Psoas muscle (tissue), 8 donors: ENCODE data around the gene SORBS2. TPM values are rescaled to one million over a fixed set of nuclear protein-coding genes. Genes with fewer than 3 reads are reported as not detected.

Source experiments
- ATAC-seq, 4 donors: fragments of 200-7000 bp; cut with Tn5 transposase; one replicate each; pipeline ENCODE4 v1.9.1; 2020; ENCODE audit warnings: moderate library complexity in 3 of 4, mild to moderate bottlenecking in 2 of 4
- DNase-seq, 2 donors: peaks; one replicate each; pipeline ENCODE4 v3.0.0-alpha.2; 2020
- H3K27ac ChIP-seq: fragments of 200-600 bp; one replicate; pipeline ENCODE4 v1.8.0; 2022
- H3K27me3 ChIP-seq, 3 donors: fragments of 200-600 bp in 1 of 3; one replicate each; pipeline versions ENCODE4 v1.6.1 to v1.8.0; 2013 to 2022; ENCODE audit warnings: low read length in 2 of 3, mild to moderate bottlenecking in 2 of 3, moderate library complexity in 1 of 3; ENCODE audit not compliant: insufficient read depth in 3 of 3
- H3K36me3 ChIP-seq, 2 donors: fragments of 200-600 bp in 1 of 2; one replicate each; pipeline versions ENCODE4 v1.6.1 to v1.8.0; 2013 to 2022; ENCODE audit warnings: low read depth in 1 of 2, mild to moderate bottlenecking in 1 of 2, moderate library complexity in 1 of 2; ENCODE audit not compliant: insufficient read depth in 1 of 2
- H3K4me1 ChIP-seq: fragments of 200-600 bp; one replicate; pipeline ENCODE4 v1.8.0; 2022
- H3K4me3 ChIP-seq: fragments of 200-600 bp; one replicate; pipeline ENCODE4 v1.8.0; 2022; ENCODE audit warnings: mild to moderate bottlenecking
- H3K9me3 ChIP-seq: fragments of 200-600 bp; one replicate; pipeline ENCODE4 v1.8.0; 2022
- WGBS, 3 donors: extraction: QIAGEN DNeasy Blood & Tissue Kit; methylation state at CpG; one replicate each; pipeline versions ENCODE4 v1.1.6 to v1.1.7; 2013; 5-methylcytosine and 5-hydroxymethylcytosine counted together
- intact Hi-C, 2 donors: fragments of 100-400 bp; cut with DNase I; formaldehyde crosslinking; loops; one replicate each; pipeline versions ENCODE4 v1.11.0 to v1.14.2; 2022
- polyA plus RNA-seq, 3 donors: library from polyadenylated mRNA; stranded (reverse); fragments of 200-250 nt; gene quantifications; one replicate each; pipeline ENCODE4 v1.2.3, GENCODE V29; 2013
- total RNA-seq, 4 donors: library from RNA; stranded (reverse); fragmentation: NEBNext Ultra II Directional in 2 of 4; extraction: Animal tissue kit (Norgen Biotek cat#: 25700) in 2 of 4; gene quantifications; one replicate each; pipeline versions ENCODE4 v1.2.1 to v1.2.4, GENCODE V29; 2021 to 2023
- TF ChIP-seq, protein P1 (sequence below): fragments of 200-600 bp; IDR thresholded peaks from one replicate; pipeline ENCODE4 v1.8.0; 2022; ENCODE audit warnings: antibody characterized with exemption
- donor health status: healthy with polysubstance abuse.
- donor health status: DM: no; HTN: no; CAD: no; lungs with moderate emphysema.
- donor health status: Bipolar disorder and iron deficiency.
- donor health status: healthy.
- donor health status: DM: yes; HTN: yes; CAD: no.
- donor health status: DM: no; HTN: no; CAD: no.
- donor health status: DM: no; HTN: no; CAD: no.
- donor health status: DM: yes; HTN: yes; CAD: no.

Gene SORBS2
- total and polyA plus RNA-seq, 7 donors, result 2.5 to 30.4 (median 7.2) TPM

DNA sequence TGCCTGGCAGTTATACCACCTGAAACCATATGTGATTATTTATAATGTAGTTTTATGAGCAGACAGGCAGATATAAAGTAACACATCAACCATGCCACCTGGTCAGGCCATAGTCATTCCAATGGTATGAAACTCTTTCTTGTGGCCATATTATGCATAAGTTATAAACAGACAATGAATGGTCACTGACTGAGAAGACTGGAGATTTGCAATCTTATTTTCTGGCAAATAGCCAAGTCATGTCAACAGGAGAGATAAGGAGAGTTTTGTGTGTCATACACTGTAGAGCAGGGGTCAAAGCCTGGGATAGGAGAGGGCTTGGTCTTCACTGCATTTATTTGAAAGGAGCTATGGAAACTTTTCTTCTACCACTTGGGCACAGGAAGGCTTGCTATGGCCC lies 29.5 kb downstream of the SORBS2 start:
- ATAC-seq, result no peak
- DNase-seq, result no peak
- intact Hi-C loops, result no loop called here
- Histone ChIP-seq H3K36me3 (no peaks in the 10 kb centered on the region), H3K4me1 (no peaks in the 10 kb centered on the region), H3K4me3 (no peak overlapping the region), H3K27ac (no peak overlapping the region), H3K27me3 (no peaks in the 10 kb centered on the region), H3K9me3 (no peaks in the 10 kb centered on the region)
- TF ChIP-seq, protein P1, sequence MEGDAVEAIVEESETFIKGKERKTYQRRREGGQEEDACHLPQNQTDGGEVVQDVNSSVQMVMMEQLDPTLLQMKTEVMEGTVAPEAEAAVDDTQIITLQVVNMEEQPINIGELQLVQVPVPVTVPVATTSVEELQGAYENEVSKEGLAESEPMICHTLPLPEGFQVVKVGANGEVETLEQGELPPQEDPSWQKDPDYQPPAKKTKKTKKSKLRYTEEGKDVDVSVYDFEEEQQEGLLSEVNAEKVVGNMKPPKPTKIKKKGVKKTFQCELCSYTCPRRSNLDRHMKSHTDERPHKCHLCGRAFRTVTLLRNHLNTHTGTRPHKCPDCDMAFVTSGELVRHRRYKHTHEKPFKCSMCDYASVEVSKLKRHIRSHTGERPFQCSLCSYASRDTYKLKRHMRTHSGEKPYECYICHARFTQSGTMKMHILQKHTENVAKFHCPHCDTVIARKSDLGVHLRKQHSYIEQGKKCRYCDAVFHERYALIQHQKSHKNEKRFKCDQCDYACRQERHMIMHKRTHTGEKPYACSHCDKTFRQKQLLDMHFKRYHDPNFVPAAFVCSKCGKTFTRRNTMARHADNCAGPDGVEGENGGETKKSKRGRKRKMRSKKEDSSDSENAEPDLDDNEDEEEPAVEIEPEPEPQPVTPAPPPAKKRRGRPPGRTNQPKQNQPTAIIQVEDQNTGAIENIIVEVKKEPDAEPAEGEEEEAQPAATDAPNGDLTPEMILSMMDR, result no peak

DNA sequence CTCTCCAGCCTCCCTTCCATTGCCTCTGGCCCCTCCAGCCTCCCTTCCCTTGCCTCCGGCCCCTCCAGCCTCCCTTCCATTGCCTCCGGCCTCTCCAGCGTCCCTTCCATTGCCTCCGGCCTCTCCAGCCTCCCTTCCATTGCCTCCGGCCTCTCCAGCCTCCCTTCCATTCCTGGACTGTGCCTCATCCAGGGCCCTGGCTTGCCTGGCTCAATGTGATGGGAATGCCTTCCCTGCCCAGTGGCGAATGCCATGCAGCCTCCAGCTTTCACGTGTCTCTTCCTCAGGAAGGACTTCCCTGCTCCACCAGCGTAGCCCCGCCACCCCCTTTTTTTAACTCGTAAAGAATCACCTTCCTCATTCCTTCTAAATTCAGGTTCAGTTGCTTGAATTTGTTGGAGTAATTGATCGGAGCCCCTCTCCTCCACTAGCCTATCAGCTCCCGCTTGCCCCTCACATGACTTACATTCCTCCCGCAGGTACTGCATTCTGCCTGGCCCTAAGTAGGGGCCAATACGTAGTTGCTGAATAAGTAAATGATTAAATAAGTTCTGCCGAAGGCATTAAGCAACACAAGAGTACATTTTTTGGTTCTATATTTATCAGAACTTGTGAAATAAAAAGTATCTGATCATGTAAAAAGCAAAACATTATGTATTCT lies 30.3 kb downstream of the SORBS2 start:
- H3K27ac ChIP-seq, result no peak overlapping the region
- no peak overlapping the region for H3K4me3 ChIP-seq
- no peaks in the 10 kb centered on the region for H3K4me1 ChIP-seq
- H3K36me3 ChIP-seq, result no peaks in the 10 kb centered on the region
- H3K9me3 ChIP-seq, result no peaks in the 10 kb centered on the region
- ATAC-seq, result no peak
- H3K27me3 ChIP-seq, result no peaks in the 10 kb centered on the region
- WGBS, 3 donors, result 83 to 88% (median 85%) methylated on average over 14 to 15 of the region's 15 CpGs
- intact Hi-C loops, result no loop called here
- no peak for DNase-seq
- TF ChIP-seq, protein P1, result no peak

DNA sequence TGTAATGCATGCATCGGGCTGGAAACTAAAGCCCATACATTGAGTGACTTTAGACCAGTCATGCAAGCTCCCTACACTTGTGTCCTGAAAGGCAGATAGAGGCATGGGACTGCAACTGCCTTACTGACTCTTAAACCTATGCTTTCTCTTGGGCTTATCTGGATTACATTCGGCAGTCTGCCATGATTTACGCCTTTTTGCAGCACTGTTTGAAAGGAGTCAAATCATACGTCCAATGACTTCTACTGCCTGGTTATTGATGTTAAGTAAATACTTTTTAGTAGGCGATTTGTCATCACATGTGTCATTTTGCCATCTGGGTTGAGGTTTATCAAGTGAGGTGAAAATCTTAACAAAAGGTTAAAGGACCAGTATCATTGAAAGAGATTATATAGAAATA lies 31.5 kb downstream of the SORBS2 start:
- Histone ChIP-seq H3K4me3 (no peak overlapping the region), H3K4me1 (no peaks in the 10 kb centered on the region), H3K27ac (no peak overlapping the region), H3K27me3 (no peaks in the 10 kb centered on the region), H3K36me3 (no peaks in the 10 kb centered on the region), H3K9me3 (no peaks in the 10 kb centered on the region)
- DNase-seq (no peak), ATAC-seq (no peak)
- TF ChIP-seq, protein P1, result no peak
- 96 to 97% (median 97%) methylated on average over 5 of the region's 5 CpGs for WGBS, 3 donors
- intact Hi-C loops, result no loop called here

DNA sequence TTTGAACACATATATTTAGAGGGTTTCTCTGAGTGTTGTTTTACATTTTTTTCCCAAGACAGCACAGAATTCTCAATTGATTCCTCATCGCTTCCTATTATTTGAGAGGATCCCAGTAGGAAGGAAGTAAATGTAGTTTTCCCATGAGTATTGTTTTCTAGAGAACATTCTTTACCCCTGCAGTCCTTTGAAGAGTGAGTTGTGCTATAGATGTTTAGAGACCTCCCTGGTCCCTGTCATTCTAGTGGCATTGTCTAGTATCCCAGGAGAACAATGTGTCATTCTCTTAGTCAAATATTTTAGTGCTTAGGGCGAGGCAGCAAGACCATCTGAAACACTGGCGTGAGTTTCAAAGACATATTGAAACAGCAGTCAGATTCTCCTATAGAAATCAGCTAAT lies 32.5 kb downstream of the SORBS2 start:
- intact Hi-C loops, result no loop called here

More for the DNA sequence above, 32.5 kb downstream of the SORBS2 start:
- no peak overlapping the region for H3K4me3 ChIP-seq
- H3K4me1 ChIP-seq, result no peaks in the 10 kb centered on the region
- no peaks in the 10 kb centered on the region for H3K36me3 ChIP-seq
- WGBS, 3 donors, result 82 to 88% (median 88%) methylated on average over 3 of the region's 3 CpGs
- H3K9me3 ChIP-seq, result no peaks in the 10 kb centered on the region
- ATAC-seq (no peak), DNase-seq (no peak)
- H3K27ac ChIP-seq, result no peak overlapping the region
- TF ChIP-seq, protein P1, result no peak
- H3K27me3 ChIP-seq, result no peaks in the 10 kb centered on the region
